ENCODE measurements around the gene JAK1.

Gene JAK1

GRCh38 chr1:64975127-64975526, 8.8 kb upstream of the JAK1 start:
- H3K4me3 ChIP-seq (ENCODE audit: low read depth, low read length): no peak overlapping the region
- no peaks in the 10 kb centered on the region for H3K27me3 ChIP-seq (ENCODE audit: control insufficient read depth, insufficient read depth, low read length)
- no peaks in the 10 kb centered on the region for H3K9me3 ChIP-seq (ENCODE audit: control insufficient read depth, insufficient read depth, low read length)
- peaks cover 6% of the 10 kb centered on the region for H3K4me1 ChIP-seq (ENCODE audit: control insufficient read depth, insufficient read depth, low read length)
- H3K9ac ChIP-seq (ENCODE audit: low read depth, low read length): no peak overlapping the region
- no peaks in the 10 kb centered on the region for H3K36me3 ChIP-seq (ENCODE audit: control insufficient read depth, insufficient read depth, low read length)

GRCh38 chr1:64974288-64974825, 8.0 kb upstream of the JAK1 start:
- H3K9me3 ChIP-seq (ENCODE audit: control insufficient read depth, insufficient read depth, low read length): no peaks in the 10 kb centered on the region
- H3K27me3 ChIP-seq (ENCODE audit: control insufficient read depth, insufficient read depth, low read length): no peaks in the 10 kb centered on the region
- no peaks in the 10 kb centered on the region for H3K36me3 ChIP-seq (ENCODE audit: control insufficient read depth, insufficient read depth, low read length)
- H3K4me1 ChIP-seq (ENCODE audit: control insufficient read depth, insufficient read depth, low read length): peaks cover 6% of the 10 kb centered on the region
- no peak overlapping the region for H3K9ac ChIP-seq (ENCODE audit: low read depth, low read length)
- no peak overlapping the region for H3K4me3 ChIP-seq (ENCODE audit: low read depth, low read length)

- H3K36me3 ChIP-seq (ENCODE audit: control insufficient read depth, insufficient read depth, low read length): no peaks in the 10 kb centered on the region
- H3K4me3 ChIP-seq (ENCODE audit: low read depth, low read length): no peak overlapping the region
- H3K27me3 ChIP-seq (ENCODE audit: control insufficient read depth, insufficient read depth, low read length): peaks cover under 1% of the 10 kb centered on the region
- peaks cover 6% of the 10 kb centered on the region for H3K4me1 ChIP-seq (ENCODE audit: control insufficient read depth, insufficient read depth, low read length)
- no peak overlapping the region for H3K9ac ChIP-seq (ENCODE audit: low read depth, low read length)
- no peaks in the 10 kb centered on the region for H3K9me3 ChIP-seq (ENCODE audit: control insufficient read depth, insufficient read depth, low read length)
These were observed 6.8 kb upstream of the JAK1 start for GRCh38 chr1:64973061-64973647.

- Histone ChIP-seq H3K36me3 (ENCODE audit: control insufficient read depth, insufficient read depth, low read length) (no peaks in the 10 kb centered on the region), H3K4me1 (ENCODE audit: control insufficient read depth, insufficient read depth, low read length) (no peaks in the 10 kb centered on the region), H3K9ac (ENCODE audit: low read depth, low read length) (no peak overlapping the region), H3K4me3 (ENCODE audit: low read depth, low read length) (no peak overlapping the region), H3K9me3 (ENCODE audit: control insufficient read depth, insufficient read depth, low read length) (no peaks in the 10 kb centered on the region), H3K27me3 (ENCODE audit: control insufficient read depth, insufficient read depth, low read length) (peaks cover 24% of the 10 kb centered on the region)
These were observed 3.1 kb upstream of the JAK1 start for GRCh38 chr1:64969305-64970046.

- Histone ChIP-seq H3K4me3 (ENCODE audit: low read depth, low read length) (no peak overlapping the region), H3K27me3 (ENCODE audit: control insufficient read depth, insufficient read depth, low read length) (peaks cover 34% of the 10 kb centered on the region), H3K9ac (ENCODE audit: low read depth, low read length) (no peak overlapping the region)
These were observed 1.0 kb upstream of the JAK1 start for GRCh38 chr1:64967381-64967780.

GRCh38 chr1:64965366-64966157, 787 bp downstream of the JAK1 start:
- H3K4me1 ChIP-seq (ENCODE audit: control insufficient read depth, insufficient read depth, low read length): no peaks in the 10 kb centered on the region
- peak overlapping the region; percentile 58 for H3K4me3 ChIP-seq (ENCODE audit: low read depth, low read length)
- H3K27me3 ChIP-seq (ENCODE audit: control insufficient read depth, insufficient read depth, low read length): peaks cover 34% of the 10 kb centered on the region
- peak overlapping the region; percentile 42 for H3K9ac ChIP-seq (ENCODE audit: low read depth, low read length)
- H3K36me3 ChIP-seq (ENCODE audit: control insufficient read depth, insufficient read depth, low read length): no peaks in the 10 kb centered on the region
- no peaks in the 10 kb centered on the region for H3K9me3 ChIP-seq (ENCODE audit: control insufficient read depth, insufficient read depth, low read length)

More at GRCh38 chr1:64967381-64967780, 1.0 kb upstream of the JAK1 start:
- no peaks in the 10 kb centered on the region for H3K9me3 ChIP-seq (ENCODE audit: control insufficient read depth, insufficient read depth, low read length)
- no peaks in the 10 kb centered on the region for H3K4me1 ChIP-seq (ENCODE audit: control insufficient read depth, insufficient read depth, low read length)
- H3K36me3 ChIP-seq (ENCODE audit: control insufficient read depth, insufficient read depth, low read length): no peaks in the 10 kb centered on the region

- Histone ChIP-seq H3K36me3 (ENCODE audit: control insufficient read depth, insufficient read depth, low read length) (no peaks in the 10 kb centered on the region), H3K9me3 (ENCODE audit: control insufficient read depth, insufficient read depth, low read length) (no peaks in the 10 kb centered on the region), H3K27me3 (ENCODE audit: control insufficient read depth, insufficient read depth, low read length) (peaks cover 34% of the 10 kb centered on the region), H3K4me1 (ENCODE audit: control insufficient read depth, insufficient read depth, low read length) (no peaks in the 10 kb centered on the region), H3K4me3 (ENCODE audit: low read depth, low read length) (no peak overlapping the region), H3K9ac (ENCODE audit: low read depth, low read length) (no peak overlapping the region)
These were observed 2.9 kb downstream of the JAK1 start for GRCh38 chr1:64963466-64963865.

- H3K9ac ChIP-seq (ENCODE audit: low read depth, low read length): no peak overlapping the region
- H3K27me3 ChIP-seq (ENCODE audit: control insufficient read depth, insufficient read depth, low read length): peaks cover 26% of the 10 kb centered on the region
- H3K36me3 ChIP-seq (ENCODE audit: control insufficient read depth, insufficient read depth, low read length): no peaks in the 10 kb centered on the region
- H3K4me1 ChIP-seq (ENCODE audit: control insufficient read depth, insufficient read depth, low read length): no peaks in the 10 kb centered on the region
- no peaks in the 10 kb centered on the region for H3K9me3 ChIP-seq (ENCODE audit: control insufficient read depth, insufficient read depth, low read length)
- H3K4me3 ChIP-seq (ENCODE audit: low read depth, low read length): no peak overlapping the region
These were observed 3.9 kb downstream of the JAK1 start for GRCh38 chr1:64962441-64962840.

GRCh38 chr1:64961923-64962322, 4.4 kb downstream of the JAK1 start:
- H3K36me3 ChIP-seq (ENCODE audit: control insufficient read depth, insufficient read depth, low read length): no peaks in the 10 kb centered on the region
- peaks cover 5% of the 10 kb centered on the region for H3K4me1 ChIP-seq (ENCODE audit: control insufficient read depth, insufficient read depth, low read length)
- H3K9ac ChIP-seq (ENCODE audit: low read depth, low read length): no peak overlapping the region

GRCh38 chr1:64960731-64961130, 5.6 kb downstream of the JAK1 start:
- Histone ChIP-seq H3K9me3 (ENCODE audit: control insufficient read depth, insufficient read depth, low read length) (no peaks in the 10 kb centered on the region), H3K27me3 (ENCODE audit: control insufficient read depth, insufficient read depth, low read length) (peaks cover 19% of the 10 kb centered on the region), H3K4me3 (ENCODE audit: low read depth, low read length) (no peak overlapping the region), H3K36me3 (ENCODE audit: control insufficient read depth, insufficient read depth, low read length) (no peaks in the 10 kb centered on the region), H3K4me1 (ENCODE audit: control insufficient read depth, insufficient read depth, low read length) (peaks cover 16% of the 10 kb centered on the region), H3K9ac (ENCODE audit: low read depth, low read length) (no peak overlapping the region)

More at GRCh38 chr1:64961923-64962322, 4.4 kb downstream of the JAK1 start:
- H3K27me3 ChIP-seq (ENCODE audit: control insufficient read depth, insufficient read depth, low read length): peaks cover 21% of the 10 kb centered on the region
- no peaks in the 10 kb centered on the region for H3K9me3 ChIP-seq (ENCODE audit: control insufficient read depth, insufficient read depth, low read length)
- no peak overlapping the region for H3K4me3 ChIP-seq (ENCODE audit: low read depth, low read length)

GRCh38 chr1:64959986-64960385, 6.4 kb downstream of the JAK1 start:
- H3K36me3 ChIP-seq (ENCODE audit: control insufficient read depth, insufficient read depth, low read length): no peaks in the 10 kb centered on the region
- H3K4me1 ChIP-seq (ENCODE audit: control insufficient read depth, insufficient read depth, low read length): peaks cover 20% of the 10 kb centered on the region
- peaks cover 14% of the 10 kb centered on the region for H3K27me3 ChIP-seq (ENCODE audit: control insufficient read depth, insufficient read depth, low read length)
- no peak overlapping the region for H3K4me3 ChIP-seq (ENCODE audit: low read depth, low read length)
- H3K9ac ChIP-seq (ENCODE audit: low read depth, low read length): no peak overlapping the region
- no peaks in the 10 kb centered on the region for H3K9me3 ChIP-seq (ENCODE audit: control insufficient read depth, insufficient read depth, low read length)

Data from iPS-15b (cell line).